ENCODE results near the gene C11orf98. TPM values are rescaled to one million over a fixed set of nuclear protein-coding genes. Genes with fewer than 3 reads are reported as not detected.

C11orf98 gene
- total RNA-seq, 2 donors from 2014 or later: 40.1 to 44.0 TPM

DNA sequence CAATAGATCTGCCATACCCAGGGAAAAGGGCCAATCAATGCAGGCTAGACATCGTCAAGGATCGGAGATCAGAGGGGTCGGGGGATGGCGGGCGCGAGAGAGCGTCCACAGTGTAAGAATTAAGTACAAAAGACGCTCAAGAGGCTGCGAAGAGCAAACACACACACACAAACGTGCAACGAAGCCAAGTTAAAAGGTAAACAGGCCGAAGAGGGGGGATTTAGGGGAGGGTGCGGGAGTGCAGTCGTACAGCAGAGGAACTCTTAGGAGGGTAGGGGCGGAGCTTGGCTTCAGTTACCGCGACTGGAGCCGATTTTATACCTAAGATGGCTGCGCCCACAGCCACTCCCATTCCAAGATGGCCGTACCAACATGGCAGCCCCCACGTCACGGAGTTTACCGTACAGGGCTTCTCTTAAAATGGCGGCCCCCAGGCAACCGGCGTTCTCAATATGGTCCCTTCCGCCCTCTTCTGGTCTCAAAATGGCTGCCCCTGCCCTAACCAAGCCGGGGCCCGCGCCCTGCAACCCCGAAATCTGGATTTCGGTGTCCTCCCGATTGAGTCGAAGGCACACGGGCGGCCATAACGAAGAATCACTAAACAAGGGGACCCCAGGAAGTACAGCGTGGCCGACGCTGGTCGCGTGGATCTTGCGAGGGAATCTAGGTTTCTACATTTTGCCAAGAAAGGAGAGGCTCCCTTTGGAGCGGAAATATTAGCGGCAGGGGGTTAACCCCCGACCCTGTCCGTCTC is 44.4 kb upstream of the C11orf98 start:
- TF ChIP-seq, protein P1, sequence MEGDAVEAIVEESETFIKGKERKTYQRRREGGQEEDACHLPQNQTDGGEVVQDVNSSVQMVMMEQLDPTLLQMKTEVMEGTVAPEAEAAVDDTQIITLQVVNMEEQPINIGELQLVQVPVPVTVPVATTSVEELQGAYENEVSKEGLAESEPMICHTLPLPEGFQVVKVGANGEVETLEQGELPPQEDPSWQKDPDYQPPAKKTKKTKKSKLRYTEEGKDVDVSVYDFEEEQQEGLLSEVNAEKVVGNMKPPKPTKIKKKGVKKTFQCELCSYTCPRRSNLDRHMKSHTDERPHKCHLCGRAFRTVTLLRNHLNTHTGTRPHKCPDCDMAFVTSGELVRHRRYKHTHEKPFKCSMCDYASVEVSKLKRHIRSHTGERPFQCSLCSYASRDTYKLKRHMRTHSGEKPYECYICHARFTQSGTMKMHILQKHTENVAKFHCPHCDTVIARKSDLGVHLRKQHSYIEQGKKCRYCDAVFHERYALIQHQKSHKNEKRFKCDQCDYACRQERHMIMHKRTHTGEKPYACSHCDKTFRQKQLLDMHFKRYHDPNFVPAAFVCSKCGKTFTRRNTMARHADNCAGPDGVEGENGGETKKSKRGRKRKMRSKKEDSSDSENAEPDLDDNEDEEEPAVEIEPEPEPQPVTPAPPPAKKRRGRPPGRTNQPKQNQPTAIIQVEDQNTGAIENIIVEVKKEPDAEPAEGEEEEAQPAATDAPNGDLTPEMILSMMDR (IDR thresholded peaks at IDR 0.05): peak in 1 of 2 donors; percentile 30
- Histone ChIP-seq H3K36me3 (peaks cover 29% of the 10 kb centered on the region), H3K4me1 (peaks cover 0 to 61% of the 10 kb centered on the region in 2 donors)

DNA sequence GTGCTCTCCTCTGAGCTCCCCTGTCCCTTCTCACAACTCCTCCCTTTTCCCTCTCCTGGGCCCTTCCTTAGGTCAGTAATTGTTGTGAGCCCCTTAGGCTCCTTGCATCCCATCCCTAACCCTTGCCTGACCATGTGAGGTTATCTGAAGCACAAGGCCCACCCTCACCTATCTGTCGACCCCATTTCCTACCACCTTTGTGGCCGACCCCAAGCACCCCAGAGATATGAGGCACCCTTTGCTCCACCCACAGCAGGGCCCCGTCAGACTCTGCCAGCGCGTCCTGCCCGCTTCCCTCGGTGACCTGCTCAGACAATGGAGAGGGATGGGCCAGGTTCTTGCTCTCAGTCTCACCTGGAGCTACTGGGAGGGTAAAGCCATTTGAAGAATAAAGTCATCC is 43.8 kb upstream of the C11orf98 start:
- H3K9me3 ChIP-seq: no peaks in the 10 kb centered on the region
- TF ChIP-seq, protein P1 (IDR thresholded peaks at IDR 0.05): no peak
- no peak for DNase-seq (ENCODE audit: low spot score)
- peak overlapping the region; percentile 57 to 61 for H3K4me3 ChIP-seq
- peak overlapping the region; percentile 93 to 98 for H3K27ac ChIP-seq
- H3K27me3 ChIP-seq: no peaks in the 10 kb centered on the region
- H3K4me1 ChIP-seq: peaks cover 0 to 55% of the 10 kb centered on the region in 2 donors
- H3K36me3 ChIP-seq: peaks cover 22% of the 10 kb centered on the region

More for the DNA sequence above, 44.4 kb upstream of the C11orf98 start:
- H3K27me3 ChIP-seq: no peaks in the 10 kb centered on the region
- H3K4me3 ChIP-seq: peak overlapping the region; percentile 57 to 61
- peak; percentile 99 for DNase-seq (ENCODE audit: low spot score)
- H3K27ac ChIP-seq: peak overlapping the region; percentile 93 to 98
- H3K9me3 ChIP-seq: no peaks in the 10 kb centered on the region

DNA sequence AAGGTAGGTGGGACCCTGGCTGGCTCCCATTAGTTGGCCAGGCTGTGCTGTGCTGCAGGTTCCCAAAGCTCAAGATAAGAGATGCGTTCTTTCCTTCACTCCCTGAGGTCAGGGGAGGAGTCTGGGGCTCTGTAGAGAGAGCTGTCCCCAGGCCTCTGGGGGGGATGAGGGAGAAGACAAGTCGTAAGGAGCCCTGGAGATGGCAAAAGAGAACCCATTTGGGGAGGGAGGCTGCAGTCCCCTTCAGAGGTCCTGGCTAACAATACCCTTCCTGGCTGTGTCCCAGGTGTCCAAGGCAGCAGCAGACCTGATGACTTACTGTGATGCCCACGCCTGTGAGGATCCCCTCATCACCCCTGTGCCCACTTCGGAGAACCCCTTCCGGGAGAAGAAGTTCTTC is 43.4 kb upstream of the C11orf98 start:
- TF ChIP-seq, protein P1 (IDR thresholded peaks at IDR 0.05): no peak
- Histone ChIP-seq H3K4me1 (peaks cover 0 to 51% of the 10 kb centered on the region in 2 donors), H3K27me3 (no peaks in the 10 kb centered on the region), H3K9me3 (no peaks in the 10 kb centered on the region), H3K4me3 (peak overlapping the region in 1 of 2 donors; percentile 61), H3K36me3 (peaks cover 18% of the 10 kb centered on the region), H3K27ac (peak overlapping the region; percentile 93 to 98)
- DNase-seq (ENCODE audit: low spot score): no peak

DNA sequence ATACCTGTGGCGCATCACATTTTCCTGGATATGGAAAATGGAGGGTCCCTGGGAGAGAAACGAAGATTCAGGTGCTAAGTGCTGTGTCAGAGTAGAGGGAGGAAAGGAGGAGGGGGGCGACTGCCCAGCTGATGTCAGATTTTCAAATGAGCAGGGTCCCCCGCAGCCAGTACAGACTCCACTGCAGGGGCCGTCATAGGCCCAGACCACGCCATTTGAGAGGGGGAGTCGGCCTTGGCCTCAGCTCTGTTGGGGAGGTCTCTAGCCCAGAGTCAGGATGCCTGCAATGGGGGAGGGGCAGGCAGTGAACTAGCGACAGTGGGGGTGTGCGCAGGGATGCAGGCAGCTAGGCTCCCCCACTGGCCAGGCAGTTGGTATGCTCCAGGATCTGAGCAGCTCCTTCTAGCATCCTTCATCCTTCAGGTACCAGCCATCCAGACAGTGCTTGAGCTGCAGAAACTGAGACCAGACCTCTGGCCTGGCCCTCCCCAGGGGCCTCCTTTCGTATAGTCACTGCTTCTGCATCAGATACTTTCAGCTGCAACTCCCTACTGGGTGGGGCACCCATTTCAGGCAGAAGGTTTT is 42.4 kb upstream of the C11orf98 start, which contains the start of the genes BSCL2 and GNG3:
TSS of gene BSCL2 (minus strand) at position 148 of the 585 bp plus-strand sequence. CDS start 229 bp downstream, outside the sequence.
TSS of gene GNG3 (plus strand) at position 400 of the 585 bp plus-strand sequence. CDS start 620 bp downstream, outside the sequence.
- H3K9me3 ChIP-seq: no peaks in the 10 kb centered on the region
- TF ChIP-seq, protein P1 (IDR thresholded peaks at IDR 0.05): no peak
- H3K27ac ChIP-seq: peak within 1 kb of the TSS; percentile 93 to 98
- H3K4me1 ChIP-seq: peaks cover 0 to 41% of the 10 kb centered on the region in 2 donors
- peaks cover 18% of the 10 kb centered on the region for H3K36me3 ChIP-seq
- H3K27me3 ChIP-seq: no peaks in the 10 kb centered on the region
- no peak for DNase-seq (ENCODE audit: low spot score)
- H3K4me3 ChIP-seq: peak within 1 kb of the TSS; percentile 69 to 84

DNA sequence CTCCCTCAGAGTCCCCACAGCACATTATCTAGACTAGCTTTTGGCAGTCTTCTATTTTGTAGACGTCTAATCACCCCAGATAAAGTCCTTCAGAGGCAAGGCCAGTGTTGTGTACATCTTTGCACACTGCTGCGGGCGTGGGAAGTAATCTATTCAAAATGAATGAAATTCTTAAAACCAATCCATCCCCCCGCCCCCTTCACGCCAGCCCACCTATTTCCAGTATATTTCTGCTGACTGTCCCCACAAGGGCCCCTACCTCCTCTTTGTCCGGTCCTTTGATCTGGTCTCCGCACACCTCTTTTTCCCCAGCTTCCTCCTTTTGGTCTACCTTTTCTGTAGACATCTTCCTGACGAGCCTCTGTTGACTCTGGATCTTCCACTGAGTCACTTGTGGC is 41.8 kb upstream of the C11orf98 start:
- H3K27ac ChIP-seq: peak overlapping the region; percentile 68 to 96
- H3K9me3 ChIP-seq: no peaks in the 10 kb centered on the region
- DNase-seq (ENCODE audit: low spot score): no peak
- peaks cover 0 to 38% of the 10 kb centered on the region in 2 donors for H3K4me1 ChIP-seq
- TF ChIP-seq, protein P1 (IDR thresholded peaks at IDR 0.05): no peak
- peak overlapping the region; percentile 69 to 84 for H3K4me3 ChIP-seq
- H3K36me3 ChIP-seq: peaks cover 14% of the 10 kb centered on the region
- H3K27me3 ChIP-seq: no peaks in the 10 kb centered on the region

Measured in right atrium auricular region (tissue), 2 donors.